Stimulated activated CD8-positive, alpha-beta memory T cell treated with anti-CD3 and anti-CD28 coated beads, Interleukin-4, amount 100 ng/mL, for 4 hours (primary cell): ENCODE measurements around the gene EIF4A3.

Experiments
- DNase-seq, 2 donors: peaks; one replicate each; pipeline ENCODE4 v3.0.0-alpha.2; 2020; ENCODE audit warnings: low read depth in 2 of 2, low spot score in 1 of 2

EIF4A3 gene

GRCh38 chr17:80113033-80113484 lies 33.9 kb downstream of the EIF4A3 start:
- DNase-seq = no peak

DNA sequence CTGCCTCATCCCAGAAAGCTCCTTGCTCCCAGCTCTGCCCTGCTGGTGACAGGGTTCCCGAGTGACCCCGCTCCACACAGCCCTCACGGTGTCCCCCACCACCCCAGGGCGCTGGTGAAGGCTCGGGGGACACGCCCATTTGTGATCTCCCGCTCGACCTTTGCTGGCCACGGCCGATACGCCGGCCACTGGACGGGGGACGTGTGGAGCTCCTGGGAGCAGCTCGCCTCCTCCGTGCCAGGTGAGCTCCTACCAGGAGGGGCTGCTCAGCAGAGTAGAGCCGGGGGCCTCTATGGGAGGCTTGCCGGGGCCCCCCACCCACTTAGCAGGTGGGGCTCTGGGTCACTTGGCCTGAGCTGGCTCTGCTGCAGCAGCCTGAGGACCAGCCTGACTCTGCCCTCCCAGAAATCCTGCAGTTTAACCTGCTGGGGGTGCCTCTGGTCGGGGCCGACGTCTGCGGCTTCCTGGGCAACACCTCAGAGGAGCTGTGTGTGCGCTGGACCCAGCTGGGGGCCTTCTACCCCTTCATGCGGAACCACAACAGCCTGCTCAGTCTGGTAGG lies 34.4 kb downstream of the EIF4A3 start:
- no peak for DNase-seq

- no peak for DNase-seq
These were observed 35.0 kb downstream of the EIF4A3 start for GRCh38 chr17:80111702-80112470.

DNA sequence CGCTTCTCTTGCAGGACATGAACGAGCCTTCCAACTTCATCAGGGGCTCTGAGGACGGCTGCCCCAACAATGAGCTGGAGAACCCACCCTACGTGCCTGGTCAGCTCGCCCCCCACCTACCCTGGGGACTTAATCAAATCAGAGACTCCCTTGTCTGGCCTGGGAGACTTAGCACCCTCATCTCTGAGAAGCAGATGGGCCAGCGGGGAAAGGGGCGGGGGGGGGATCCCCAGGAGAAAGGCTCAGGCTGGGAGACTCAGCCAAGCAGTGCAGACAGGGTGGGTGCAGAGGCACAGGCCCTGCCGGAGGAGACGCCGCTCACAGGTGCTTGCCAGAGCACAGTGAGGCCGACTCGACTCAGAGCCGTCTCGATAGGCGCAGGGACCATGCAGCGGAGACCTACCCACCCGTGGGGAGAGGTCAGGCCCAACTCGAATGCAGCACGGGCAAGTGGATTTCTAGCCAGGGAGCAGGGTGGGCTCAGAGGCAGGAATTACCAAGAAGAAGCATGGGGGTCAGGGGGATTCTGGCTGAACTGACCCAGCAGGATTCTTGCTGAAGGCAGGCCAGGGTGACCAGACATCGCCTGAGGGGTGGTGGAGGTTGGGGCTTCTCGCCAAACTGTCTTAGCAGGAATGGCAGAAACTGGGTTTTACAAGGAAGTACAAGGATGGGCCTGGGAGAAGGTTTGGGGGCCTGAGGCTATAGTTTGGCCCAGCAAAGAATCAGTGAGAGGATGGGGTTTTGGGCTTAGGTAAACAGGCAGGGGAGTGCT lies 35.8 kb downstream of the EIF4A3 start:
- no peak for DNase-seq

DNA sequence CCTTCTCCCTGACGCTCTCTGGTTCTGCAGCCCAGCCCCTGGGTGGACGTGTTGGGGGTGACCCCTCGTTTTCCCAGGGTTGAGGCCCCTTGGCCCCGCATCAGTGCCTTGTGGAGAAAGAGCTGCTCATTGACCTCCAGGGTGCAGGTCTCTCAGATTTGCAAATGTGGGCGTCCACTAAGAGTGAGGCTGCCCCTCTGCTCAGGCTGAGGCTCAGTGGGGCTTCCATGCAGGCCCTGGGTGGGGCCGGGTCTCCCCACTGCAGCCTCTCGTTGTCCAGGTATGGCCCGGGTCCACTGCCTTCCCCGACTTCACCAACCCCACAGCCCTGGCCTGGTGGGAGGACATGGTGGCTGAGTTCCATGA lies 36.5 kb downstream of the EIF4A3 start:
- DNase-seq = no peak

DNA sequence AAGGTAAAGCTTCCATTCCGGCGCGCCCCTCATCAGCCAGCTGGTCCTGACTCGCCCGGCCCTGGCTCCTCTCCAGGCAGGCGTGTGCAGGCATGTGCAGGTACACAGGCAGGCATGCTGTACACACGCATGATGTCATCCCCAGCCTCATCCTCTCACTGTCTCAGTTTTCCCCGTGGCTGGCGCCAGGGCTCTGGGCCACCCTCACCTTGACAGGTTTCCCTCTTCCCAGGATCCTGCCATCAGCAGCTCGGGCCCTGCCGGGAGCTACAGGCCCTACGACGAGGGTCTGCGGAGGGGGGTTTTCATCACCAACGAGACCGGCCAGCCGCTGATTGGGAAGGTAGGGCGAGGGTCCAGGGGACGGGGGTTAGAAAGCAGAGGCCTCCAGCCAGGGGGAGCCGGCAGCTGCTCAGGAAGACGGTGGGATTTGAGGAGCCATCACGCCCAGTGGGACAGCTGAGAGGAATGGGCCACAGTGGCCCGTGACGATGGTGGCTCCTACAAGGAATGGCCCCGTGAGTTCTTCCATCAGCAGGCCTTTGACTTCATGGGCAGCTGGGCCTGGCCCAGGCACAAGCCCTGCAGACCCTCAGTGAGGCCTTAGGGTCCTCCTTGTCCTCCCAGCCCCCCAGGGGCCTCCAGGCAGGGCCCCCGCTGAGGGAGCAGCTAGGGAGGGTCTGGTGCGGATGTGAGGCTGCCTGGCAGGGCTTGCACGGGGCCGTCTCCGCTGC lies 37.0 kb downstream of the EIF4A3 start:
- no peak for DNase-seq

GRCh38 chr17:80109066-80109660 lies 37.8 kb downstream of the EIF4A3 start:
- no peak for DNase-seq

DNA sequence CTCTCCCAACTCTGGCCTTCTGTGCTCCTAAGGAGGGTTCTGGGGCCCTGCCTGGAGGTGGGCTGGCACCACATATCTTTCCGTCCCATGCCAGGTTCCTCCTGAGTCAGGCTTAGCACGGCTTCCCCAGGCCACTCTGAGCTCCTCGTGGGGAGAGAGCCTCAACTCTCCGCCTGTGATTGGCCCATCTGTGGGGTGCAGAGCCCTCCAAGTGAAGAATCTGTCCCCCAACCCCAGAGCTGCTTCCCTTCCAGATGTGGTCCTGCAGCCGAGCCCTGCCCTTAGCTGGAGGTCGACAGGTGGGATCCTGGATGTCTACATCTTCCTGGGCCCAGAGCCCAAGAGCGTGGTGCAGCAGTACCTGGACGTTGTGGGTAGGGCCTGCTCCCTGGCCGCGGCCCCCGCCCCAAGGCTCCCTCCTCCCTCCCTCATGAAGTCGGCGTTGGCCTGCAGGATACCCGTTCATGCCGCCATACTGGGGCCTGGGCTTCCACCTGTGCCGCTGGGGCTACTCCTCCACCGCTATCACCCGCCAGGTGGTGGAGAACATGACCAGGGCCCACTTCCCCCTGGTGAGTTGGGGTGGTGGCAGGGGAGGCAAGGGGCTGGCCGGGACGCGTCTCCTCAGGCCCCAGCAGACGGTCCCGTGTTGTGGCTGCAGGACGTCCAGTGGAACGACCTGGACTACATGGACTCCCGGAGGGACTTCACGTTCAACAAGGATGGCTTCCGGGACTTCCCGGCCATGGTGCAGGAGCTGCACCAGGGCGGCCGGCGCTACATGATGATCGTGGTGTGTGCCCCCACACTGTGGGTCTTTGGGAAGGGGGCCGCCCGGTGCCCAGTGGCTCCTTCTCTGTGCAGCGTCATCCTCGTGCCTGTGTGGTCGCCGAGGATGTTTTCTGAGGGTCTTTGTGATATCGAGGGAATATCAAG lies 38.6 kb downstream of the EIF4A3 start:
- DNase-seq = no peak

GRCh38 chr17:80107231-80108021 lies 39.5 kb downstream of the EIF4A3 start:
- no peak for DNase-seq

DNA sequence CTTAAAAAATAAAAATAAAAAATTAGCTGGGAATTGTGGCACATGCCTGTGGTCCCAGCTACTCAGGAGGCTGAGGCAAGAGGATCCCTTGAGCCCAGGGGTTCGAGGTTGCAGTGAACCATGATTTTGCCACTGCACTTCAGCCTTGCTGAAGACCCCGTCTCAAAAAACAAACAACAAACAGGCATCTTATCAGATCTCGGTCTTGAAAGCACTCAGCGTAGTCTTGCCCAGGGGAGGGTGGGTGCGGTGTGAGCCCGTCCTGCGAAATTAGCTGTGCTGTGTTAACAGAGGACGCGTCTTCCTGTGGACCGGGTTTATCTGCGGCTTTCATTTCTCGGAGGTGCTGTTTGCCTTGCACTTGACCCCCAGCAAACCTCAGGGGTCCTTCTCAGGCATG lies 40.2 kb downstream of the EIF4A3 start:
- no peak for DNase-seq

GRCh38 chr17:80106176-80106575 lies 40.8 kb downstream of the EIF4A3 start:
- no peak for DNase-seq

DNA sequence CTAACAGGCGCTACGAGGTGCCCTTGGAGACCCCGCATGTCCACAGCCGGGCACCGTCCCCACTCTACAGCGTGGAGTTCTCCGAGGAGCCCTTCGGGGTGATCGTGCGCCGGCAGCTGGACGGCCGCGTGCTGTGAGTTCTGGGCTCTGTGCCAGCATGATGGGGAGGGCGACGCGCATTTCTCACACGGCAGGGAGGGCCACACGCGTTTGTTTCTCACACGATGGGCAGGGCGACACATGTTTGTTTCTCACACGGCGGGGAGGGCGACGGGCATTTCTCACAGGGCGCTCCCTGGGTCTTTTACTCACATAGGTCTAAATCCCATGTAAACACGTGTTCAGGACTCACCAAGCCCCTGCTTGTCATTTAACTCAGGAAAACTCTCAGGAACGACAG lies 41.2 kb downstream of the EIF4A3 start:
- no peak for DNase-seq

- DNase-seq = no peak
These were observed 42.0 kb downstream of the EIF4A3 start for GRCh38 chr17:80104956-80105375.

DNA sequence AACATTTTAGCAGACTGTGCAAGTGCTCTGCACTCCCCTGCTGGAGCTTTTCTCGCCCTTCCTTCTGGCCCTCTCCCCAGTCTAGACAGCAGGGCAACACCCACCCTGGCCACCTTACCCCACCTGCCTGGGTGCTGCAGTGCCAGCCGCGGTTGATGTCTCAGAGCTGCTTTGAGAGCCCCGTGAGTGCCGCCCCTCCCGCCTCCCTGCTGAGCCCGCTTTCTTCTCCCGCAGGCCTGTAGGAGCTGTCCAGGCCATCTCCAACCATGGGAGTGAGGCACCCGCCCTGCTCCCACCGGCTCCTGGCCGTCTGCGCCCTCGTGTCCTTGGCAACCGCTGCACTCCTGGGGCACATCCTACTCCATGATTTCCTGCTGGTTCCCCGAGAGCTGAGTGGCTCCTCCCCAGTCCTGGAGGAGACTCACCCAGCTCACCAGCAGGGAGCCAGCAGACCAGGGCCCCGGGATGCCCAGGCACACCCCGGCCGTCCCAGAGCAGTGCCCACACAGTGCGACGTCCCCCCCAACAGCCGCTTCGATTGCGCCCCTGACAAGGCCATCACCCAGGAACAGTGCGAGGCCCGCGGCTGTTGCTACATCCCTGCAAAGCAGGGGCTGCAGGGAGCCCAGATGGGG lies 42.5 kb downstream of the EIF4A3 start:
- DNase-seq = no peak

- DNase-seq = no peak
These were observed 43.4 kb downstream of the EIF4A3 start for GRCh38 chr17:80103449-80104085.

- no peak for DNase-seq
These were observed 44.1 kb downstream of the EIF4A3 start for GRCh38 chr17:80102664-80103448.

DNA sequence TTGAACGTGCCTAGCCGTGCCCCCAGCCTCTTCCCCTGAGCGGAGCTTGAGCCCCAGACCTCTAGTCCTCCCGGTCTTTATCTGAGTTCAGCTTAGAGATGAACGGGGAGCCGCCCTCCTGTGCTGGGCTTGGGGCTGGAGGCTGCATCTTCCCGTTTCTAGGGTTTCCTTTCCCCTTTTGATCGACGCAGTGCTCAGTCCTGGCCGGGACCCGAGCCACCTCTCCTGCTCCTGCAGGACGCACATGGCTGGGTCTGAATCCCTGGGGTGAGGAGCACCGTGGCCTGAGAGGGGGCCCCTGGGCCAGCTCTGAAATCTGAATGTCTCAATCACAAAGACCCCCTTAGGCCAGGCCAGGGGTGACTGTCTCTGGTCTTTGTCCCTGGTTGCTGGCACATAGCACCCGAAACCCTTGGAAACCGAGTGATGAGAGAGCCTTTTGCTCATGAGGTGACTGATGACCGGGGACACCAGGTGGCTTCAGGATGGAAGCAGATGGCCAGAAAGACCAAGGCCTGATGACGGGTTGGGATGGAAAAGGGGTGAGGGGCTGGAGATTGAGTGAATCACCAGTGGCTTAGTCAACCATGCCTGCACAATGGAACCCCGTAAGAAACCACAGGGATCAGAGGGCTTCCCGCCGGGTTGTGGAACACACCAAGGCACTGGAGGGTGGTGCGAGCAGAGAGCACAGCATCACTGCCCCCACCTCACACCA lies 44.8 kb downstream of the EIF4A3 start:
- DNase-seq = no peak
